HG03139 (cell line): Measurements from ENCODE around the gene BAZ1A.

Source experiments
- ATAC-seq: cut with Tn5 transposase; IDR thresholded peaks from one replicate; pipeline ENCODE4 v1.9.1; 2021; ENCODE audit not compliant: unreplicated experiment

The BAZ1A gene

DNA sequence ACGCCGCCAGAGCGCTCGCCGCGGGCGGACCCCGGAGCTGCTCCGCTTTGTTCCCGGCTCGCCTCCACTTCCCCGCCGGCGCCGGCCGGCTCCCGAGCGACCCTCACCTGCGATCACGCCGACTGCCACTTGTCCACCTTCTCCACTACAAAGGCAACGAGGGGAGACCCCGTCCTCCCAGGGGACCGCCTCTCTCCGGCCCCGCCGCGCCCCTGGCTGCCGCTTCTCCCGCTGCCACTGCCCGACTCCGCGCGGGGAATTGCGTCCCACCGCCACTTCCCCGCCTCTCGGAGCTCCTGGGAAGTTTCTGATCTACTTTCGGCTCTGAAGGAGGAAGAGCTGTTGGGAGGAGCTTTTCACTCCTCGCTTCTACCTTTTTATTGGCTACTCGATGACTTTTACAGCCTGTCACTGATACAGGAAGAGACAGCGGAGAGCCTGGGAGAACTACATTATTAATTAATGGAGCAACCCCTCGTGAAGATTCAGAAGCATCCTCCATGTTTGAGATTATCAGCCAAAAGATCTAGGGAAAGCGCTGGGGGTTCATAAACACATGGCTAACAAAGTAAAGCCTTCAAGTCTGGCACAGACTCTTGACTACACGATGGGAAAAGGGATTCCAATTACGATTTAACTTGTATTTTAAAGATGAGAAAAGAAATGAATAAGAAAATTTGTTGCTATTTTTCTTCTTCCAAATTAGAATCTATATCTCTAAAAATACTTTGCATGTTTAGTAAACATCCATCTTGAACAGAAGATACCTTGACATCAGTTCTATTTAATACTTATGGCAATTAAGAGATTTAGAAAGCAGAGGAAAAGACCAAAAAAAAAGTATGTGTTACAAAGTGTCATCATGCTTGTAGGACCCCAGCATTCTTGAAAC, at the start of gene BAZ1A:
BAZ1A (minus strand) TSS at position 330 of the 892 bp plus-strand sequence. CDS start 756 bp downstream, outside the sequence.
- no peak for ATAC-seq

- no peak for ATAC-seq
Measured at GRCh38 chr14:34920339-34920738, 45.2 kb upstream of the BAZ1A start.

DNA sequence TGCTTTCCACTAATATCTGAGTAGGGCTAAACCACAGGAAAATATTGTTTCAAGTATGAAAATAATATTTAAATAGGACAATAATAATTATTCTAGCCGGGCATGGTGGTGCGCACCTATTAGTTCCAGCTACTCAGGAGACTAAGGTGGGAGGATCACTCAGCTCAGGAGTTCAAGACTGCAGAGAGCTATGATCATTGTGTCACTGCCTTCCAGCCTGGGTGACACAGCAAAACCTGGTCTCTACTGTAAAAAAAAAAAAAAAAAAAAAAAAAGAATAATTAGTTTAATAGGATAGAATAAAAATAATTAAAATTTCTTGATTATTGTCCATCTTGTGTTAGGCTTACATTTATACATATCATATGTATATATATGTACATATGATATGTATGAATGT, 38.5 kb upstream of the BAZ1A start:
- ATAC-seq, result no peak

- no peak for ATAC-seq
Measured at GRCh38 chr14:34912966-34913365, 37.8 kb upstream of the BAZ1A start.

- no peak for ATAC-seq
Measured at GRCh38 chr14:34912182-34912581, 37.0 kb upstream of the BAZ1A start.

DNA sequence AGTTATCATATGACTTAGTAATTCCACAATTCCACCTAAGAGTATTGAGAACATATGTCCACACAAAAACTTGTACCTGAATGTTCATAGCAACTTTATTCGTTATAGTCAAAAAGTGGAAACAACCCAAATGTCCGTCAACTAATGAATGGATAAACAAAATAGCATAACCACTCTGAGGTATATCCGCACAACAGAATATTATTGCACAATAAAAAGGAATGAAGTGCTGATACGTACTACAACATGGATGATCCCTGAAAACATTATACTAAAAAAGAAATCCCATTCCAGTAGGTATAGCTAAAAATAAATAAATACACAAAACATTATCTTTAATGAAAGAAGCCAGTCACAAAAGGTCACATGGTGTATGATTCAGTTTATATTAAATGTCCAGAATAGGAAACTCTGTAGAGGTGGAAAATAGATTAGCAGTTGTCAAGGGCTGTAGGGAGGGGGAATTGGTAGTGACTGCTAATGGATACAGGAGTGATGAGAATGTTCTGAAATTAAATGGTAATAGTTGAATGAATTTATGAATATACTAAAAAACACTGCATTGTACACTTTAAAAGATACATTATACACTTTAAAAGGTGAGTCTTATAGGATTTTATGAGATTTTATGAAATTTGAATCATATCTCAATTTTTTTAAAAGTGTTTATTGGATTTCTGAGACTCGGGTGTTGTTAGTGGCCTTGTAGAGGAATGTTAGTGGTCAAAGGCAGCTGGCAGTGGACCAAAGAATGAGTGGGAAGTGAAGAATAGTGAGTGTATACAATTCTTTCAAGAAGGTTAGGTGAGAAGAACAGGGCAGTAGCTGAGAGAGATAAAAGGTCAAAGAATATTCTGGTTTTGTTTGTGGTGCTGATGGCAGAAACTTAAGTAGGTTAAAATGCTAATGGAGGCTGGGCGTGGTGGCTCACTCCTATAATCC, 36.3 kb upstream of the BAZ1A start:
- ATAC-seq, result no peak

- ATAC-seq, result no peak
Measured at GRCh38 chr14:34906287-34906686, 31.1 kb upstream of the BAZ1A start.

GRCh38 chr14:34895277-34895676, 20.1 kb upstream of the BAZ1A start:
- no peak for ATAC-seq

GRCh38 chr14:34890937-34891336, 15.8 kb upstream of the BAZ1A start:
- no peak for ATAC-seq

GRCh38 chr14:34888186-34888585, 13.0 kb upstream of the BAZ1A start:
- no peak for ATAC-seq

- ATAC-seq, result no peak
Measured at GRCh38 chr14:34883954-34884353, 8.8 kb upstream of the BAZ1A start.

GRCh38 chr14:34874386-34875030, 652 bp downstream of the BAZ1A start:
- peak; percentile 19 for ATAC-seq

DNA sequence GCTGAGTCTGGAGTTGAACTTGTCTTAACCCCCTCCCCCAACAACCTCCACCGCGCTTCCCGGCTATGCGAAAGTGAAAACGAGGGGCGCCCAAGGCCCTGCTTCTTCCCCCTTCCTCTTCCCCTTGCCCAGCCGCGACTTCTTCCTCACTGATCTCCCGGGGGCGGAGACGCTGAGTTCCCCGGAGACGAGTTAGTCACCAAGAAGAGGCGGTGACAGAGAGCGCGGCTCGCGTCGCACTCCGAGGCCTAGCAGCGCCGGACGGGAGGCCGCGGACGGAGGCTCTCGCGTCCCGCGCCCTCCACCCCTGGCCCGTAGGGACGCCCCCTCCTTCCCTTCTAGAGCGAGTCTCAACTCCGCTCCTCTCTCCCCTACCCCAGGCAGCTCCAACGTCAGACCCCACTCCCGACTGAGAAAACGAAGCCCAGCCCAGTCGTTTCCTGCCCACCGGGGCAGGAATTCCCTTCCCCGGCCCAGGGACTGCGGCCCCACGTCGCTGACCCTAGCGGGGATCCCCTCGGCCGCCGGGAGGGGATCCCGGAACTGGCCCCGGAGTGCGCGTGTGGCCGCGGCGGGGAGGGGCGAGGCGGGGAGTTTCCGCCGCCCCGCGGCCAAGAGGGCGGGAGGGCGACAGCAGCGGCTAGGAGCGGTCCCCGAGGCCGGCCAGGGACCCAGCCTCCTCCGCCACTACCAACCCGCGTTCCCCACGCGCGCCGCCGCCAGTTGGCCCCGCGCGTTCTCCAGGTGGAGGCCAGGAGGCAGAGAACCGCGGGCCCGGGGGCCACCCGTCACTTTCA, 1.4 kb downstream of the BAZ1A start:
- peak; percentile 56 for ATAC-seq

DNA sequence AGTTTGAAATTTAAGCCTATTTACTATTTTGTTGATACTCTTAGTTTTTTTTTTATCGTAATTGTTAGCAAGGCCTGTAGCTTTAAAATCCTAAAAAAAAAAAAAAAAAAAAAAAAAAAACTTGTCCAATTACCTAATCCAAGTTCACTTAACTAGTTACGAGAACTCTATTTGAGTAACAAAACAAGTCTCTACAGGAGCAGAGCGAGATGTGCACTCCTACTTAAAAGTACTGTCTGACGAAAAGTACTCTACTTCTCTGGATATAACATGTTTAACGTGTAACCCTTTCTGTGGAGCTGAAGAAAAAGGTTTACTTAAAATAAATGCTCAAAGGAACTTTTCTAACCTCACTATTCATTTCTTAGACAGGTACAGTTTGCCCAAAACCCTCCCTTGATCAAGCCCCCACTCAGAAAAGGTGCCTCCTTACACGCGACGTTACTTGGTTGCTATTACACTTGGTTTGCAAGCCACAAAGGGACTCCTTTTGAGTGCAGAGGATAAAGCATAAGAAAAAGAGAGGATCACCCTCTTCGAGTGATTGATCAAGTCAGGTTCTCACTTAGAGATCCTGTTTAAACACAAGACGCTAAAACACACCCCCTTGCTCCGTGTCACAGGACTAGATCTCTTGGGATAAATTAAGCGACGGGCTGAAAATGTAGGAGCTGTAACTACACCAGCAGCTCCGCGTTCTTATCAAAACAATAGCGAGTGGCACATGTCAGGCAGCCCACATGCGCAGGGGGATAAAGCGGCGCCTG, 2.2 kb downstream of the BAZ1A start:
- ATAC-seq, result peak; percentile 11

DNA sequence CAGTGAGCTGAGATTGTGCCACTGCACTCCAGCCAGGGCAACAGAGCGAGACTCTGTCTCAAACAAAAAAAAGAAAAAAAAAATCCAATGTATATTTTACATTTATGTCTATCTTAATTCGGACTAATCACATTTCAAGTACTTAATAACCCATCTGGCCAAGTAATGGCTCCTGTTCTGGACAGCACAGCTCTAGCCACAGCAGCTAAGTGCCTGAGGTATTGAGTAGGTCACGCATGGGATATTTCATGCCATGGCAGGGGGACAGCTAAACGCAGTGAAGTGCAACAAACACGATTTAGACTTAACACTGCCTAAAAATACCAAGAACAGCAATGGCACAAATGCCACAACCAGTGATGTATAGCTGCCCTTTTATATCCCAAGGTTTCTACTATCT, 8.0 kb downstream of the BAZ1A start:
- no peak for ATAC-seq

- ATAC-seq, result no peak
Measured at GRCh38 chr14:34865889-34866574, 9.1 kb downstream of the BAZ1A start.

- ATAC-seq, result no peak
Measured at GRCh38 chr14:34863844-34864243, 11.3 kb downstream of the BAZ1A start.

DNA sequence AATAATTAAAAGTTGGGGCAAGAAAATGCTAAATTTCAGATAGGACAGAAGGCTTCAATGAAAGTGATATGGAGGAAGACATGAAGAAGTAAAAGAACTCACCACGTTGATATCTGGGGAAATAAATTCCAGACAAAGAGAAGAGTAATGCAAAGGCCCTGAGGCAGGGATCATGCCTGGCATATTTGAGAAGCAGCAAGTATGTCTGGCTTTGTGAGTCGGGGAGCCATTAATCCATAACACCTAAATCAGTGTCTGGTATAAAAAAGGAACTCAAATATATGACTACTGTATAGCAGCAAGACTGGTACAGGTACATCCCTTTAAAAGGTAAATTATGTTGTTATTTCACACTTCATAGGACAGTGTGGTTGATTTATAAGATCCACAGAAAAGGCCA, 16.4 kb downstream of the BAZ1A start:
- ATAC-seq, result no peak
